ENCODE results near the gene LUZP2.

LUZP2 gene

GRCh38 chr11:25048632-25049031 is 551.8 kb downstream of the LUZP2 start:
- no peak overlapping the region for H3K4me3 ChIP-seq (ENCODE audit: low read depth, low read length)

GRCh38 chr11:25052844-25053243 is 556.0 kb downstream of the LUZP2 start:
- Histone ChIP-seq H3K27me3 (ENCODE audit: insufficient read depth, low read depth, severe bottlenecking) (no peaks in the 10 kb centered on the region), H3K36me3 (no peaks in the 10 kb centered on the region), H3K27ac (no peak overlapping the region), H3K9me3 (ENCODE audit: severe bottlenecking) (no peaks in the 10 kb centered on the region), H3K4me3 (ENCODE audit: low read depth, low read length) (no peak overlapping the region)
- TF ChIP-seq CTCF (IDR thresholded peaks at IDR 0.05; ENCODE audit: low read depth, low read length) = no peak
- DNase-seq = no peak

More at GRCh38 chr11:25048632-25049031, 551.8 kb downstream of the LUZP2 start:
- no peaks in the 10 kb centered on the region for H3K27me3 ChIP-seq (ENCODE audit: insufficient read depth, low read depth, severe bottlenecking)
- DNase-seq = no peak
- no peaks in the 10 kb centered on the region for H3K9me3 ChIP-seq (ENCODE audit: severe bottlenecking)
- H3K36me3 ChIP-seq = no peaks in the 10 kb centered on the region
- no peak overlapping the region for H3K27ac ChIP-seq
- no peak for TF ChIP-seq CTCF (IDR thresholded peaks at IDR 0.05; ENCODE audit: low read depth, low read length)

- TF ChIP-seq CTCF (IDR thresholded peaks at IDR 0.05; ENCODE audit: low read depth, low read length) = no peak
- Histone ChIP-seq H3K36me3 (no peaks in the 10 kb centered on the region), H3K27me3 (ENCODE audit: insufficient read depth, low read depth, severe bottlenecking) (no peaks in the 10 kb centered on the region), H3K9me3 (ENCODE audit: severe bottlenecking) (no peaks in the 10 kb centered on the region), H3K4me3 (ENCODE audit: low read depth, low read length) (no peak overlapping the region), H3K27ac (no peak overlapping the region)
- no peak for DNase-seq
Observed at GRCh38 chr11:25057861-25058260, 561.0 kb downstream of the LUZP2 start.

GRCh38 chr11:25065746-25066145 is 568.9 kb downstream of the LUZP2 start:
- no peaks in the 10 kb centered on the region for H3K9me3 ChIP-seq (ENCODE audit: severe bottlenecking)

GRCh38 chr11:25066706-25067105 is 569.9 kb downstream of the LUZP2 start:
- Histone ChIP-seq H3K9me3 (ENCODE audit: severe bottlenecking) (no peaks in the 10 kb centered on the region), H3K27ac (no peak overlapping the region), H3K27me3 (ENCODE audit: insufficient read depth, low read depth, severe bottlenecking) (no peaks in the 10 kb centered on the region), H3K36me3 (no peaks in the 10 kb centered on the region), H3K4me3 (ENCODE audit: low read depth, low read length) (no peak overlapping the region)
- DNase-seq = no peak
- no peak for TF ChIP-seq CTCF (IDR thresholded peaks at IDR 0.05; ENCODE audit: low read depth, low read length)

More at GRCh38 chr11:25065746-25066145, 568.9 kb downstream of the LUZP2 start:
- DNase-seq = no peak
- Histone ChIP-seq H3K36me3 (no peaks in the 10 kb centered on the region), H3K27me3 (ENCODE audit: insufficient read depth, low read depth, severe bottlenecking) (no peaks in the 10 kb centered on the region), H3K27ac (no peak overlapping the region), H3K4me3 (ENCODE audit: low read depth, low read length) (no peak overlapping the region)
- no peak for TF ChIP-seq CTCF (IDR thresholded peaks at IDR 0.05; ENCODE audit: low read depth, low read length)

- Histone ChIP-seq H3K4me3 (ENCODE audit: low read depth, low read length) (no peak overlapping the region), H3K27ac (no peak overlapping the region), H3K27me3 (ENCODE audit: insufficient read depth, low read depth, severe bottlenecking) (no peaks in the 10 kb centered on the region), H3K36me3 (no peaks in the 10 kb centered on the region), H3K9me3 (ENCODE audit: severe bottlenecking) (no peaks in the 10 kb centered on the region)
- no peak for TF ChIP-seq CTCF (IDR thresholded peaks at IDR 0.05; ENCODE audit: low read depth, low read length)
- DNase-seq = no peak
Observed at GRCh38 chr11:25068451-25068850, 571.6 kb downstream of the LUZP2 start.
